ENCODE measurements around the gene TLE1.

TLE1 gene

GRCh38 chr9:81578606-81579005 lies 110.7 kb downstream of the TLE1 start:
- DNase-seq (ENCODE audit: low read depth, low spot score) = no peak

GRCh38 chr9:81575956-81576355 lies 113.4 kb downstream of the TLE1 start:
- DNase-seq (ENCODE audit: low read depth, low spot score) = no peak

- DNase-seq (ENCODE audit: low read depth, low spot score) = no peak
These were observed 114.9 kb downstream of the TLE1 start for GRCh38 chr9:81574405-81574804.

- DNase-seq (ENCODE audit: low read depth, low spot score) = no peak
These were observed 115.7 kb downstream of the TLE1 start for GRCh38 chr9:81573415-81574321.

- DNase-seq (ENCODE audit: low read depth, low spot score) = no peak
These were observed 119.3 kb downstream of the TLE1 start for GRCh38 chr9:81570083-81570482.

- DNase-seq (ENCODE audit: low read depth, low spot score) = no peak
These were observed 123.2 kb downstream of the TLE1 start for GRCh38 chr9:81566074-81566698.

- DNase-seq (ENCODE audit: low read depth, low spot score) = no peak
These were observed 123.7 kb downstream of the TLE1 start for GRCh38 chr9:81565609-81566008.

GRCh38 chr9:81565144-81565543 lies 124.2 kb downstream of the TLE1 start:
- no peak for DNase-seq (ENCODE audit: low read depth, low spot score)

- no peak for DNase-seq (ENCODE audit: low read depth, low spot score)
These were observed 124.7 kb downstream of the TLE1 start for GRCh38 chr9:81564632-81565031.

GRCh38 chr9:81563739-81564138 lies 125.6 kb downstream of the TLE1 start:
- no peak for DNase-seq (ENCODE audit: low read depth, low spot score)

- DNase-seq (ENCODE audit: low read depth, low spot score) = no peak
These were observed 126.3 kb downstream of the TLE1 start for GRCh38 chr9:81563020-81563407.

- DNase-seq (ENCODE audit: low read depth, low spot score) = no peak
These were observed 126.9 kb downstream of the TLE1 start for GRCh38 chr9:81562231-81563019.

- no peak for DNase-seq (ENCODE audit: low read depth, low spot score)
These were observed 128.3 kb downstream of the TLE1 start for GRCh38 chr9:81560851-81561732.

- DNase-seq (ENCODE audit: low read depth, low spot score) = peak; percentile 78
These were observed 129.6 kb downstream of the TLE1 start for GRCh38 chr9:81559709-81560108.

- no peak for DNase-seq (ENCODE audit: low read depth, low spot score)
These were observed 130.2 kb downstream of the TLE1 start for GRCh38 chr9:81559197-81559596.

GRCh38 chr9:81558091-81558830 lies 131.1 kb downstream of the TLE1 start:
- no peak for DNase-seq (ENCODE audit: low read depth, low spot score)

GRCh38 chr9:81557452-81558090 lies 131.8 kb downstream of the TLE1 start:
- no peak for DNase-seq (ENCODE audit: low read depth, low spot score)

- DNase-seq (ENCODE audit: low read depth, low spot score) = no peak
These were observed 132.4 kb downstream of the TLE1 start for GRCh38 chr9:81556923-81557322.

- DNase-seq (ENCODE audit: low read depth, low spot score) = no peak
These were observed 136.8 kb downstream of the TLE1 start for GRCh38 chr9:81552581-81552991.

- no peak for DNase-seq (ENCODE audit: low read depth, low spot score)
These were observed 139.2 kb downstream of the TLE1 start for GRCh38 chr9:81550207-81550583.

Data from smooth muscle cell of the brain vasculature (primary cell).